ENCODE measurements around the gene MYLK.
"Not testable (repeated sequence)": the region's sequence is repeated elsewhere in the genome, so short reads cannot be mapped to it uniquely, and the experiment has no call there.

MYLK gene

GRCh38 chr3:123723070-123723469 is 161.1 kb downstream of the MYLK start:
- DNase-seq (ENCODE audit: low read depth in 3 of 3), result no peak

- no peak for DNase-seq (ENCODE audit: low read depth in 3 of 3)
Observed at GRCh38 chr3:123722456-123722855, 161.7 kb downstream of the MYLK start.

GRCh38 chr3:123722021-123722420 is 162.1 kb downstream of the MYLK start:
- no peak for DNase-seq (ENCODE audit: low read depth in 3 of 3)

GRCh38 chr3:123721095-123721689 is 162.9 kb downstream of the MYLK start:
- not testable (repeated sequence) for DNase-seq (ENCODE audit: low read depth in 3 of 3)

DNA sequence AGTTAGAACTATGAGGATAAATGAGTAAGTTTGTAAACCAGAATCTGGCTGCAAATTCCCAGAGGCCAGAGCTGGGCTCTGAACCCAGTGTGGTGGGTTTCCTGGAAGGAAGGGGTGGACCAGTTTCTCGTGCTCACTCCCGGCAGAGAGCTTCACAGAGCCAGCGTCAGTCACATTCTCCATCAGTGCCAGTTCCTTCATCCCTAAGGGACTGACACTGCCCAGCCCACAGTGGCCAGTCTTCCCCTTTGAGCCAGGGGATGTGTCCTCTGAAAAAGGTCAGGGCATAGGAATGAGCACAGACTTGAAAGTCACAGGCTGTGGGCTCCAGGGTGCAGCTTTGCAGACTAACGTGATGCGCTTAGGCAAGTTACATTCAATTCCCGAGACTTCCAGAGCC is 163.5 kb downstream of the MYLK start:
- DNase-seq (ENCODE audit: low read depth in 3 of 3), result no peak

DNA sequence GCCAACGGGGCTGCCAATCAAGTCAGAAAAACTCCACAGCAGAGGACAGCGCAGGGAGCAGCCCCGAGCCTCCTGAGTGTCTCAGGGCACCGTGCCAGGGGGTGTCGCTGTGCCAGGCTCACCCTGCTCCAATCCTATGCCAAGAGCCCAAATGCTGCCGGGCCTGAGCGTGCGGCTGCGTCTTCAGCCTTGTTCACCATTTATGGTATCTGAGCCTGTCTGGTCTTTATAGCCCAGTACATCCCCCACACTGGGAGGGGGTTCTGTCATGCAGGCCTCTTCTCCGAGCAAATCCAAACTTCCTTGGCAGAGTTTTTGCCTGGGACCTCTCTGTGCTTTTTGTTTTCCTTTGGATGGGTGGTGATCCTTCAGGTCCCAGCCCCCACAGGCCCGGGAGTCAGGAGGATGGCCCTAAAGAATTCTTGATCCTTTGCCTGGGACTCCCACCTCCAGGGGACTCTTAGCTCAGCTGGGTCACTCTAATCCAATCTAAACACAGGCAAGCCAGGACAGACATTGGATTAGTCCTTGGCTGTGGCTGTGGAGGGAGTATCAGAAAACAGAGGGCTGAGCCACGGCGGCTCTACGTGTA is 164.2 kb downstream of the MYLK start:
- no peak for DNase-seq (ENCODE audit: low read depth in 3 of 3)

GRCh38 chr3:123719061-123719756 is 164.9 kb downstream of the MYLK start:
- DNase-seq (ENCODE audit: low read depth in 3 of 3), result peak; percentile 11 to 25 (median 18)

GRCh38 chr3:123718108-123718507 is 166.0 kb downstream of the MYLK start:
- no peak for DNase-seq (ENCODE audit: low read depth in 3 of 3)

- not testable (repeated sequence) for DNase-seq (ENCODE audit: low read depth in 3 of 3)
Observed at GRCh38 chr3:123717451-123717850, 166.7 kb downstream of the MYLK start.

GRCh38 chr3:123716411-123716810 is 167.7 kb downstream of the MYLK start:
- DNase-seq (ENCODE audit: low read depth in 3 of 3), result no peak

GRCh38 chr3:123713211-123713610 is 170.9 kb downstream of the MYLK start:
- no peak for DNase-seq (ENCODE audit: low read depth in 3 of 3)

DNA sequence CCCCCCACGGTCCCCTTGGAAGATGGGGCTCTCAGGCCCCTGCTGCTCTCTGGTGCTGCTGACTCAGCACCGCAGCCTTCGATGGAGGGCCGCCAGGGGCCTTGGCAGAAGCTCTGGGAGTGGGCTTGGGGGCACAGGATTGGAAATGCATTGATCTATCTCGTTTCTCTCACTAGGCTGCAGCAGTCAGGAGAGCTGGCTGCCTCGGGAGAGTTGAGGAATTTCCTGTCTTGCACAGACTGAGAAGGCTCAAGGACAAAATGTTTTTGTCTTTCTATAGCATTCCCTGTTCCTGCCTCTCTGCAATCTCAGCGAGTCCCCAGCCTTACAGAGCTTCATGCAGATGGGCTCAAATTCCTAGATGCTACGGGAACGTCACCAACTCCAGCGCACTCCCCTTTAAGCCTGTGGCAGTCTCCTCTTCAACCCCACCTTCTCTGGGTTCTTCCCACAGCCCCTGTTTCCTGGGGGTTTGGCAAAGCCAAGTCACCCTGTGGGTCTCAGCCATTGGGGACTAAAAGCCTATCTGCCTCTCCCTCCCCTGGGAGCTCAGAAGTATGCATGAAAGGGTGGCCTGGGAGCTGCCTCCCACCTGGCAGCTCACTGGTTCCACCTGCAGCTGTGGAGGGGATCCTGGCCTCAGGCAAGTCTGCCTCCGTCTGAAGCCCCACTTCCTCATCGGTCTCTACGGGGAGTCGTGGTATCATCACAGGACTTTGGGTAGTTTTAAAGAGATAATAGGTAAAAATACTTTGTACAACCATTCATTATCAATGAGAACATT is 171.9 kb downstream of the MYLK start:
- DNase-seq (ENCODE audit: low read depth in 3 of 3), result no peak

GRCh38 chr3:123711356-123711755 is 172.8 kb downstream of the MYLK start:
- DNase-seq (ENCODE audit: low read depth in 3 of 3), result no peak

GRCh38 chr3:123708531-123708930 is 175.6 kb downstream of the MYLK start:
- DNase-seq (ENCODE audit: low read depth in 3 of 3), result no peak

- not testable (repeated sequence) for DNase-seq (ENCODE audit: low read depth in 3 of 3)
Observed at GRCh38 chr3:123707641-123708040, 176.5 kb downstream of the MYLK start.

- DNase-seq (ENCODE audit: low read depth in 3 of 3), result no peak
Observed at GRCh38 chr3:123706871-123707270, 177.3 kb downstream of the MYLK start.

GRCh38 chr3:123705488-123706285 is 178.4 kb downstream of the MYLK start:
- no peak for DNase-seq (ENCODE audit: low read depth in 3 of 3)

DNA sequence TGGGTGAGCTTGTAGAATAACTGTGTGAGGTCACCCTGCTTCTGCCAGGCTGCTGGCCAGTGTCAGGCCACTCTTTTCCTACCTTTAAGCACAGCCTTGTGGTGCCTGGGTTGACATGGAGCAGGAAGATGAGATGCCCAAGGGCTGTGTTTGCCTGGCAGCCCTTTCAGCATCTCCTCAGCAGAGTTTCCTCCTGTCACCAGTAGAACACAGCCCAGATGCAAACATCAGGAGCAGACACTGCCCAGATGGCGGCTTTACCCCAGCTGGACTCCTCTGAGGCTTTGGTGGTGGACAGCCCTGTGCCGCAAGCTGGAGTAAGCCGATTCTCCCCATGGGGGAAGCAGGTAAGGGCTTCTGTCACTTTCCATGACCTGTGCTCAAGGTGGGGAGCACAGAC is 180.5 kb downstream of the MYLK start:
- not testable (repeated sequence) for DNase-seq (ENCODE audit: low read depth in 3 of 3)

- DNase-seq (ENCODE audit: low read depth in 3 of 3), result no peak
Observed at GRCh38 chr3:123702720-123703119, 181.4 kb downstream of the MYLK start.

DNA sequence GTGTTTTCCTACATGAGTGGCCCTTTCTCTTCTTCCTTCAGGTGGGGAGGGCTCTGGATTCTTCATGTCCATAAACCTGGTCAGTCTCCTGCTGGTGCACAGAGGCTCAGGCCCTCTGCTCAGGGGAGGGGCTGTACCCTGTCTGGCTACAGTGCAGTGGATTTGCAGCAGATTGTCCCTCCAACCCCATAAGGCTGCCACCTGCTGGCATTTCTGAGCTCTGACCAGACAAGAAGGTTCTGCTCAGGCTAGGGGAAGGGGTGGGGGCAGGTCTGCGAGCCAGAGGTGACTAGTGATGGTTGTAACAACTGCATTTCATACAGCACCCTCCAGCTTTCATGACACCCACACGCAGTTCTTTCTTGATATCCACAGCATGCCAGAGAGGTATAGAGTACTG is 182.1 kb downstream of the MYLK start:
- DNase-seq (ENCODE audit: low read depth in 3 of 3), result peak in 1 of 3 donors; percentile 8

Data from stimulated activated CD4-positive, alpha-beta T cell treated with anti-CD3 and anti-CD28 coated beads, TNF-alpha, amount 100 ng/mL, for 48 hours (primary cell).